Osteoblast (primary cell): ENCODE data around the gene NODAL. TPM values are rescaled to one million over a fixed set of nuclear protein-coding genes. Genes with fewer than 3 reads are reported as not detected.

Experiments used
- DNase-seq: peaks from one replicate; pipeline ENCODE4 v3.0.0; 2011; ENCODE audit warnings: low spot score, mixed read lengths; ENCODE audit not compliant: insufficient read length; ENCODE audit errors: missing footprints
- H2AFZ ChIP-seq: 2 replicates; pipeline ENCODE4 v1.6.0; 2011; ENCODE audit warnings: mild to moderate bottlenecking, low read length
- H3K27ac ChIP-seq: 2 replicates; pipeline ENCODE4 v1.5.1; 2011; ENCODE audit warnings: mild to moderate bottlenecking, low read depth, low read length, moderate library complexity
- H3K27me3 ChIP-seq: 2 replicates; pipeline ENCODE4 v1.6.0; 2012; ENCODE audit warnings: mild to moderate bottlenecking, control low read depth, inconsistent platforms, low read length, moderate library complexity; ENCODE audit not compliant: insufficient read depth
- H3K36me3 ChIP-seq: 2 replicates; pipeline ENCODE4 v1.5.1; 2011; ENCODE audit warnings: mild to moderate bottlenecking, low read length, control low read depth, moderate library complexity; ENCODE audit not compliant: insufficient read depth
- H3K4me1 ChIP-seq: 2 replicates; pipeline ENCODE4 v1.5.1; 2011; ENCODE audit warnings: mild to moderate bottlenecking, low read length, control low read depth, moderate library complexity; ENCODE audit not compliant: insufficient read depth
- H3K4me2 ChIP-seq: 2 replicates; pipeline ENCODE4 v1.6.0; 2011; ENCODE audit warnings: mild to moderate bottlenecking, low read length; ENCODE audit not compliant: insufficient read depth
- H3K4me3 ChIP-seq: fragments of 200-600 bp; sonication (generic); 3 replicates; pipeline ENCODE4 v1.5.1; 2012; ENCODE audit warnings: mild to moderate bottlenecking, low read length, inconsistent platforms; ENCODE audit not compliant: insufficient read depth
- H3K79me2 ChIP-seq: 2 replicates; pipeline ENCODE4 v1.6.0; 2012; ENCODE audit warnings: mild to moderate bottlenecking, low read length, control low read depth, inconsistent platforms; ENCODE audit not compliant: insufficient read depth
- H3K9me3 ChIP-seq: 2 replicates; pipeline ENCODE4 v1.5.1; 2011; ENCODE audit warnings: low read depth, low read length, control low read depth
- H4K20me1 ChIP-seq: 2 replicates; pipeline ENCODE4 v1.6.0; 2012; ENCODE audit warnings: mild to moderate bottlenecking, low read length, control low read depth; ENCODE audit not compliant: insufficient read depth
- total RNA-seq: library from RNA; depleted of rRNA; stranded (reverse); fragments of >200 nt; gene quantifications from 2 replicates; pipeline ENCODE4 v1.2.3, GENCODE V29; 2012
- TF ChIP-seq, protein P1 (sequence below): IDR thresholded peaks from 2 replicates; pipeline ENCODE4 v1.5.1; 2011; ENCODE audit warnings: mild to moderate bottlenecking, low read depth, low read length, moderate library complexity; ENCODE audit errors: extremely low read depth

The NODAL gene
- total RNA-seq, 1 donor = not detected

GRCh38 chr10:70432101-70432500, 9.4 kb downstream of the NODAL start:
- H3K36me3 ChIP-seq = peaks cover 38% of the 10 kb centered on the region
- no peak overlapping the region for H3K4me2 ChIP-seq
- no peaks in the 10 kb centered on the region for H3K79me2 ChIP-seq
- no peak overlapping the region for H3K4me3 ChIP-seq
- H2AFZ ChIP-seq = no peak overlapping the region
- TF ChIP-seq, protein P1, sequence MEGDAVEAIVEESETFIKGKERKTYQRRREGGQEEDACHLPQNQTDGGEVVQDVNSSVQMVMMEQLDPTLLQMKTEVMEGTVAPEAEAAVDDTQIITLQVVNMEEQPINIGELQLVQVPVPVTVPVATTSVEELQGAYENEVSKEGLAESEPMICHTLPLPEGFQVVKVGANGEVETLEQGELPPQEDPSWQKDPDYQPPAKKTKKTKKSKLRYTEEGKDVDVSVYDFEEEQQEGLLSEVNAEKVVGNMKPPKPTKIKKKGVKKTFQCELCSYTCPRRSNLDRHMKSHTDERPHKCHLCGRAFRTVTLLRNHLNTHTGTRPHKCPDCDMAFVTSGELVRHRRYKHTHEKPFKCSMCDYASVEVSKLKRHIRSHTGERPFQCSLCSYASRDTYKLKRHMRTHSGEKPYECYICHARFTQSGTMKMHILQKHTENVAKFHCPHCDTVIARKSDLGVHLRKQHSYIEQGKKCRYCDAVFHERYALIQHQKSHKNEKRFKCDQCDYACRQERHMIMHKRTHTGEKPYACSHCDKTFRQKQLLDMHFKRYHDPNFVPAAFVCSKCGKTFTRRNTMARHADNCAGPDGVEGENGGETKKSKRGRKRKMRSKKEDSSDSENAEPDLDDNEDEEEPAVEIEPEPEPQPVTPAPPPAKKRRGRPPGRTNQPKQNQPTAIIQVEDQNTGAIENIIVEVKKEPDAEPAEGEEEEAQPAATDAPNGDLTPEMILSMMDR = no peak
- no peaks in the 10 kb centered on the region for H3K27me3 ChIP-seq
- no peaks in the 10 kb centered on the region for H3K9me3 ChIP-seq
- no peak overlapping the region for H3K27ac ChIP-seq
- H3K4me1 ChIP-seq = peaks cover 31% of the 10 kb centered on the region
- DNase-seq = no peak
- H4K20me1 ChIP-seq = peaks cover 7% of the 10 kb centered on the region

- Histone ChIP-seq H3K9me3 (no peaks in the 10 kb centered on the region), H3K4me3 (no peak overlapping the region), H3K79me2 (no peaks in the 10 kb centered on the region), H3K4me1 (peaks cover 31% of the 10 kb centered on the region), H4K20me1 (peaks cover 8% of the 10 kb centered on the region), H3K36me3 (peaks cover 44% of the 10 kb centered on the region), H3K27ac (peak overlapping the region; percentile 62), H2AFZ (no peak overlapping the region), H3K4me2 (no peak overlapping the region), H3K27me3 (no peaks in the 10 kb centered on the region)
- no peak for DNase-seq
- TF ChIP-seq, protein P1 = peak; percentile 30
These were observed 10.7 kb downstream of the NODAL start for GRCh38 chr10:70430493-70431445.

DNA sequence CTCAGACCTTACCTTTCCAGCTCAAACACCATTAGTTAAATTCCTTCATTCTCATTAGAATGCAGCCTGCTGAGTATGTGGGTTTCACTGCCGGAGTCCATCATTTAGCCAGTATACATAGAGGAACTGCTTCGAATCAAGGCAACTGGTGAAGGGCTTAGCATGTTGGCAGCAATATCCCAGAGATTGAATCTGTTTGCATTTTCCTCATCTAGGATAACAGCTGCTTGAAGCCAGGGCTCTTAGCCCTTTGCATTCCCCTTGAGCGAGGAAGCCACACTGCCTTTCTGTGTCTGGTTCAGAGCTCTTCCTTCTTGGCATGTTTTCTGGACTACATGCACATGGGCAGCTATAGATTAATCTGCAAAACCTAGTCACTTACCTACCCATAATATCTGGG, 14.7 kb downstream of the NODAL start:
- Histone ChIP-seq H3K4me2 (no peak overlapping the region), H3K27ac (no peak overlapping the region), H3K4me3 (no peak overlapping the region), H2AFZ (no peak overlapping the region), H3K4me1 (peaks cover 10% of the 10 kb centered on the region), H3K9me3 (no peaks in the 10 kb centered on the region), H3K36me3 (peaks cover 79% of the 10 kb centered on the region), H3K79me2 (no peaks in the 10 kb centered on the region), H4K20me1 (peaks cover 17% of the 10 kb centered on the region), H3K27me3 (no peaks in the 10 kb centered on the region)
- DNase-seq = no peak
- TF ChIP-seq, protein P1 = no peak

DNA sequence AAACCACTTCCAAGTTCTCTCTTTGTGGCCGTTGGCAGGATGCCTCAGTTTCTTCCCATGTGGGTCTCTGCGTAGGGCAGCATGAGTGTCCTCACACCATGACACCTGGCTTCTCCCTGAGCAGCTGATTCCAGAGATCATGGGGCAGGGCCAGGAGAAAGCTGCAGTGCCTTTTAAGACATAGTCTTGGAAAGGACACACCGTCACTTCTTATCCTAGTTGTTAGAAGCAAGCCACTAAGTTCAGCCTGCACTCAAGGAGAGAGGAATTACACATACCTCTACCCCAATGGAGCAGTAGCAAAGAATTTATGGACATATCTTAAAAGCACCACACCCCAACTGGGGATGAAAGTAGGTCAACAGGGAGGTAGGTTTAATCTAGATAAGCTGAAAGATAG, 16.4 kb downstream of the NODAL start:
- Histone ChIP-seq H3K4me2 (no peak overlapping the region), H2AFZ (no peak overlapping the region), H4K20me1 (peaks cover 14% of the 10 kb centered on the region), H3K4me1 (peaks cover 2% of the 10 kb centered on the region), H3K9me3 (no peaks in the 10 kb centered on the region), H3K79me2 (peaks cover under 1% of the 10 kb centered on the region), H3K36me3 (peaks cover 87% of the 10 kb centered on the region), H3K27ac (no peak overlapping the region), H3K27me3 (no peaks in the 10 kb centered on the region), H3K4me3 (no peak overlapping the region)
- no peak for DNase-seq
- TF ChIP-seq, protein P1 = no peak
